GM12891 (cell line): ENCODE measurements around the gene BNC2.
"Not testable (repeated sequence)": the region's sequence is repeated elsewhere in the genome, so short reads cannot be mapped to it uniquely, and the experiment has no call there.

Experiments
- DNase-seq: peaks from one replicate; pipeline ENCODE4 v3.0.0; 2011; ENCODE audit warnings: low spot score; ENCODE audit not compliant: insufficient read length
- FAIRE-seq: peaks from 2 replicates; lab custom pipeline; 2011; peaks lifted over from hg19 to GRCh38; lab: Jason Lieb, UNC
- PAX5 ChIP-seq: IDR thresholded peaks from 2 replicates; pipeline ENCODE4 v1.6.1; 2011; ENCODE audit warnings: low read length, moderate library complexity, mild to moderate bottlenecking; ENCODE audit not compliant: insufficient read depth, severe bottlenecking
- POLR2A ChIP-seq: IDR thresholded peaks from 2 replicates; pipeline ENCODE4 v1.6.1; 2011; ENCODE audit warnings: low read depth, low read length, control low read depth
- POLR2AphosphoS5 ChIP-seq: IDR thresholded peaks from 2 replicates; pipeline ENCODE4 v1.6.1; 2011; ENCODE audit warnings: low read depth, low read length, control low read depth
- POU2F2 ChIP-seq: IDR thresholded peaks from 2 replicates; pipeline ENCODE4 v1.6.1; 2011; ENCODE audit warnings: low read depth, mild to moderate bottlenecking, control low read depth, low read length, moderate library complexity
- SPI1 ChIP-seq: IDR thresholded peaks from 2 replicates; pipeline ENCODE4 v1.6.1; 2011; ENCODE audit warnings: low read depth, low read length, control low read depth
- TAF1 ChIP-seq: IDR thresholded peaks from 2 replicates; pipeline ENCODE4 v1.6.1; 2011; ENCODE audit warnings: low read depth, low read length, control low read depth

BNC2 gene

DNA sequence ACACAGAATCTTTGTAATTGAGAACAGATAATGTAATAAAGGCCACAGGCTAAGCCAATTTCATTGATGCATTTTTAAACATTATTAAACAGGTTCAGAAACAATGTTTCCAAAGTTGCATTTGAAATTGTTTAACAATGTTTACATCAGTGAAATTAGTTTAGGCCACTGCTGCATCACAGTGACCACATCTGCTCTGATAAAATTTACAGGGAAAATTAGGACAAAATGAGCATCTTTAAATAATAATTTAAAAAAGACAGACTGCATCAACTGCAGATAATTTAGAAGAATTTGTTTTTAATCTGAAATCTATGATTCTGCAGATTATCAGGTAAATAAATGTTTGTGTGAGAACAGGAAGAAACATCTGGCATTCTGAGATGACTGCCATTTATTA, 420.4 kb downstream of the BNC2 start:
- FAIRE-seq (no peak), DNase-seq (no peak)
- no peak for TF ChIP-seq SPI1
- no peak for TF ChIP-seq POLR2A
- TF ChIP-seq PAX5, result no peak
- no peak for TF ChIP-seq POLR2AphosphoS5
- no peak for TF ChIP-seq POU2F2
- no peak for TF ChIP-seq TAF1

DNA sequence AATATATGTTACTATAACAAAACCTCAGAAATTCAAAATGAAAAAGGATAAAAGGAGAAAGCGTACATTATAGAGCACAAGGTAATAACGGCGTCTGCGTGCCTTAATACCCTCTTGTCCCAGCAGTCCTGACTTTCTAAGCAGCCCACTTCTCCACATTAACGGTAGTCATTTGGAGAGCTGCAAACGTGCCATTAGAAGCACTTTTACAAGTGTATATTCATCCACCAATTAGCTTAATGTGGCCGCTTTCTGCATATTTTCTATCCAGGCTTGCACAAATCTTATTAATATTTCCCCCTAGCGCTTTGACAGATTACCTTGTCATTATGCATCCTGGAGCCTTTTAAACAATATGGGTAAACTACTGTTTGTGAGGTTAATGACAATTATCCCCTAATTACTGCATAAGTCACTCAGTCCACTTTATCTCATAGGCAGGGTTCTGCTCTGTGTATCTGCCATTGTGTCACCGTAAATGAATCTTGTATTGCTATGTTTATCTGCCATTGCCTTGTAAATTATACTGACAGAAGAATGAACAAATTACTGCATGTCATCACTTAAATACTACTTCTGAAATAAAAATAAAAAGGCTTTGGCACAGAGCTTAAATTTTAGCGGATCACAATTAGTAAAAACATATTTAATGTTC, 421.3 kb downstream of the BNC2 start:
- DNase-seq (no peak), FAIRE-seq (no peak)
- no peak for TF ChIP-seq PAX5
- TF ChIP-seq POU2F2, result no peak
- TF ChIP-seq POLR2A, result no peak
- no peak for TF ChIP-seq POLR2AphosphoS5
- no peak for TF ChIP-seq TAF1
- no peak for TF ChIP-seq SPI1

- FAIRE-seq, result no peak
- DNase-seq, result no peak
- TF ChIP-seq TAF1, result no peak
- TF ChIP-seq POLR2AphosphoS5, result no peak
- no peak for TF ChIP-seq POLR2A
- TF ChIP-seq SPI1, result no peak
- no peak for TF ChIP-seq PAX5
- no peak for TF ChIP-seq POU2F2
These were observed 422.5 kb downstream of the BNC2 start for GRCh38 chr9:16447946-16448345.

DNA sequence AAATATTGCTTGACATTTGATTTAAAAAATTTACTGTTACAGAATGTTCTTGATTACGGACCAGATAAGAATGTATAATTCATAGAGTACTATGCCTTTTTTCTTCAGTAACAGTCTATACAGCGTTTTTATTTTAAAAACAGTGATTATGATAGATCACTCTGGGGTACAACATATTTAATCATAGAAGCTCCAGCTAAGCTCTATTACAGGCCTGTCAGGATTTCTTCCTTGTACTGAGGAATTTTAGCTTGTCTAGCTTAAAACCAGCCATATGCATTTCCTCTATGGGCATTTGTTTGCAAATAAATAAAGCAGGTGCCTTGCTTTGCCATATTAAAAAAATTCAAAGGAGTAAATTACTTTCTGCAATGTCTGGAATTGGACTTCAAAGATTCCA, 423.8 kb downstream of the BNC2 start:
- FAIRE-seq, result no peak

DNA sequence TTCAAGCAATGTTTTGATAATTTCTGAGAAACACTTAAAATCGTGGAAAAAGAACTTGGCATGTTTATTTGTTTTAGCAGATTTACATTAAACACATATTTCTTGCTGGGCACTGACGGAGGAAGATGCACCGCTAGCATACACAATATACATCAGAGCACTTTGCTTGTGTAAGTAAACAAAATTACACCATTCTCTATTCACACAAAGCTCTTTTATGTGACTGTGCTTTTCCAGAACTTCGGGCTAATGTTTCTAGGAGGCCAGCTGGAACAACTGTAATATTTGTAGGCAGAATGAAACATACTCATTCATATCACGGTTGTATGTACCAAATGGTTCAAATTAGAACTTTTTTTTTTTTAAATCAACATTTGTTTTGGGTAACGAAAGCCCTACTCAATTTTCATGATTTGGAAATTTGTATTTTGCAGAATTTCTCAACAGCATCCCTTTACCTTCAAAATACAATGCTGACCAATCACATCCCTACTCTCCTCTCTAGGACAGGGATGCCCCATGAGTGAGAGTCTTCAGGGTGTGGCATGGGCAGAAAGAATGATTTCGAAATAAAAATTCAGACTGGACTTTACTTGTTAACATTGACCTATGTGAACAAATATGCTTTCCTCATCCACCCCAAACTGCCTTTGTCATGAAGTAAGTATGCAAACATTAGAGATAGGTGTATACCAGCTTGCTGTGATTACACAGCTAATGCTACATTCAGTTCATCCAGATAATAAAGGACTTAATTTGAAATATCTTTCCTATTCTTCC, 425.1 kb downstream of the BNC2 start:
- no peak for DNase-seq
- TF ChIP-seq PAX5 (no peak), POU2F2 (no peak)
- no peak for FAIRE-seq

More for the DNA sequence above, 423.8 kb downstream of the BNC2 start:
- DNase-seq, result no peak
- no peak for TF ChIP-seq TAF1
- TF ChIP-seq POU2F2, result no peak
- TF ChIP-seq PAX5, result no peak

DNA sequence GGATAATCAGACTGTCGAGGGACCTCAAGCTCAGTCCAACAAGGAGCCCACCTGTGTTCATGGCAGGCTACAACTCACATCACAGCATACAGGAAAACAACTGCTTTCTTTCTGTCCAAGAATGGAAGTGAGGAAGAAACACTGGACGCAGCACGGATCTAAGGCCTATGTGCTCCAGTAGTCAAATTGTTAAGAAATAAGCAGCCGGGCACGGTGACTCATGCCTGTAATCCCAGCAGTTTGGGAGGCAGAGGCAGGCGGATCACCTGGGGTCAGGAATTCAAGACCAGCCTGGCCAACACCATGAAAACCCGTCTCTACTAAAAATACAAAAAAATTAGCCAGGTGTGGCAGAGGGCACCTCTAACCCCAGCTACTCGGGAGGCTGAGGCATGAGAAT, 427.8 kb downstream of the BNC2 start:
- no peak for DNase-seq
- FAIRE-seq, result no peak
- TF ChIP-seq POU2F2 (no peak), TAF1 (no peak), SPI1 (no peak), PAX5 (no peak), POLR2A (no peak), POLR2AphosphoS5 (no peak)

DNA sequence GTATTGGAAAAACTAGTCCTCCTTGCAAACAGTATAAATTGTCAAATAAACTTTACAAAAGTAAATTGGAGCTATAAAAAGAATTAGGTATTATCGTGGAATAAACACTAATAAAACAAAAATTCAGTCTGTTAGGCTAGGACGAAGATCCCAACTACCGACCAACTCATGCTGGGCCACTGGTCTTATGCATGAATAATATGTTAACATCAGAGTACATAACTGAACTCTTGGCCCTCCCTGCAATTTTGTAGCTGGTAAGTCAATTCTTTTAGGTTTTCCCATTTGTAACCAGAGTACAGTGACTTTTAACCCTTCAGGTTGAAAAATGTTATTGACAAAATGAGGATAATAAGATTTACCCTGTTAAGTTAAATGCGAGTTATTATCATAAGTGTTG, 428.7 kb downstream of the BNC2 start:
- no peak for FAIRE-seq
- no peak for DNase-seq
- TF ChIP-seq POU2F2 (no peak), POLR2A (no peak), TAF1 (no peak), SPI1 (no peak), PAX5 (no peak), POLR2AphosphoS5 (no peak)

- not testable (repeated sequence) for DNase-seq, FAIRE-seq
These were observed 431.6 kb downstream of the BNC2 start for GRCh38 chr9:16438831-16439230.

GRCh38 chr9:16436545-16436944, 433.9 kb downstream of the BNC2 start:
- TF ChIP-seq TAF1, result no peak
- no peak for TF ChIP-seq POLR2A
- no peak for TF ChIP-seq POLR2AphosphoS5
- no peak for TF ChIP-seq POU2F2
- no peak for TF ChIP-seq SPI1
- TF ChIP-seq PAX5, result no peak
- FAIRE-seq (no peak), DNase-seq (no peak)

DNA sequence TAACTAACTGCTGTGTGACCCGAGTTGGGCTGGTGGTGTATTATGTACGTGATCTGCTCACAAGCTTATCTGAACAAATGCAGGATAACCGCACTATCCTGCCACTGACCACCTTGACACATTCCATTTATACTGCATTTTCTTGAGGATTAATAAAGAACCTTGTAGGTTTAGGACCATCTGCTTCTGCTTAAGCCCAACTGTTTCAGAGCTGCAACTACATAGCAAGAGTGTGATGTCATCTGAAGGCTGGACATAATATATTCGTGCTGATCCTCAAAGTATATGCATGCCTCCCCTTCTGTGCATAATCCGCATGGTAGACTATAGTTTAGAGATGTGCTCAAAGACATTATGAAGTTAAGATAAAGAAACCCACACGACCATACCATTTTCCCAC, 435.9 kb downstream of the BNC2 start:
- DNase-seq (no peak), FAIRE-seq (no peak)
- no peak for TF ChIP-seq POLR2A
- no peak for TF ChIP-seq PAX5
- TF ChIP-seq POLR2AphosphoS5, result no peak
- no peak for TF ChIP-seq TAF1
- TF ChIP-seq SPI1, result no peak
- TF ChIP-seq POU2F2, result no peak
